SU-DHL-6 (cell line): ENCODE results near the gene ZNF710.

Experiments
- H2AFZ ChIP-seq: fragments of 200-600 bp; sonication (generic); 2 replicates; pipeline ENCODE4 v1.6.1; 2014; ENCODE audit warnings: low read depth, mild to moderate bottlenecking, moderate library complexity, mixed read lengths, antibody characterized with exemption, low read length; ENCODE audit not compliant: severe bottlenecking
- H3F3A ChIP-seq: fragments of 200-600 bp; shearing (Covaris generic); 2 replicates; pipeline ENCODE4 v1.6.0; 2016; ENCODE audit warnings: antibody characterized with exemption, mild to moderate bottlenecking; ENCODE audit not compliant: insufficient read depth
- H3K27ac ChIP-seq: fragments of 200-600 bp; sonication (generic); 2 replicates; pipeline ENCODE4 v1.5.1; 2016; ENCODE audit warnings: low read depth, mild to moderate bottlenecking, low read length, moderate library complexity, mixed read lengths
- H3K27me3 ChIP-seq: fragments of 200-600 bp; sonication (generic), shearing (Covaris generic); 2 replicates; pipeline ENCODE4 v1.6.0; 2014; ENCODE audit warnings: mild to moderate bottlenecking, low read length
- H3K36me3 ChIP-seq: fragments of 200-600 bp; sonication (generic); 2 replicates; pipeline ENCODE4 v1.6.1; 2014; ENCODE audit warnings: mild to moderate bottlenecking, low read length, mixed read lengths
- H3K4me2 ChIP-seq: fragments of 300-600, 200-600 bp; shearing (Covaris generic), sonication (generic); 2 replicates; pipeline ENCODE4 v1.6.0; 2014; ENCODE audit warnings: low read length, low read depth, mild to moderate bottlenecking; ENCODE audit not compliant: poor library complexity, severe bottlenecking
- H3K4me3 ChIP-seq: fragments of 200-600 bp; sonication (generic); 2 replicates; pipeline ENCODE4 v1.5.1; 2014; ENCODE audit warnings: antibody characterized with exemption, low read length, mild to moderate bottlenecking, mixed read lengths; ENCODE audit not compliant: insufficient read depth, poor library complexity, severe bottlenecking
- H3K79me2 ChIP-seq: fragments of 200-600 bp; sonication (generic); 2 replicates; pipeline ENCODE4 v1.6.1; 2014; ENCODE audit warnings: mild to moderate bottlenecking, low read length, moderate library complexity; ENCODE audit not compliant: insufficient read depth
- H3K9ac ChIP-seq: fragments of 200-600 bp; sonication (generic); 2 replicates; pipeline ENCODE4 v1.7.0; 2014; ENCODE audit warnings: mild to moderate bottlenecking, low read length
- H3K9me2 ChIP-seq: fragments of 200-600 bp; sonication (generic); replicated peaks from 2 replicates; pipeline ENCODE4 v1.6.1; 2014; ENCODE audit warnings: low read length; ENCODE audit not compliant: insufficient read depth
- H3K9me3 ChIP-seq: fragments of 200-600 bp; sonication (generic); 2 replicates; pipeline ENCODE4 v1.6.1; 2014; ENCODE audit warnings: low read length, mixed read lengths; ENCODE audit not compliant: insufficient read depth
- H4K20me1 ChIP-seq: fragments of 200-600 bp; sonication (generic); 2 replicates; pipeline ENCODE4 v1.6.1; 2014; ENCODE audit warnings: low read depth, mild to moderate bottlenecking, antibody characterized with exemption, low read length, moderate library complexity, mixed read lengths
- EZH2phosphoT487 ChIP-seq: fragments of 200-600 bp; sonication (generic), shearing (Covaris generic); conservative IDR thresholded peaks from 2 replicates; pipeline ENCODE4 v1.6.1; 2018; ENCODE audit warnings: mild to moderate bottlenecking, antibody characterized with exemption, low read length, moderate library complexity, mixed read lengths
- TF ChIP-seq, protein P1 (sequence below): fragments of 200-600 bp; sonication (generic); IDR thresholded peaks from one replicate; pipeline ENCODE4 v1.5.1; 2017; ENCODE audit warnings: antibody characterized with exemption, mild to moderate bottlenecking, low read length, moderate library complexity; ENCODE audit not compliant: insufficient read depth, poor library complexity, severe bottlenecking

Gene ZNF710

DNA sequence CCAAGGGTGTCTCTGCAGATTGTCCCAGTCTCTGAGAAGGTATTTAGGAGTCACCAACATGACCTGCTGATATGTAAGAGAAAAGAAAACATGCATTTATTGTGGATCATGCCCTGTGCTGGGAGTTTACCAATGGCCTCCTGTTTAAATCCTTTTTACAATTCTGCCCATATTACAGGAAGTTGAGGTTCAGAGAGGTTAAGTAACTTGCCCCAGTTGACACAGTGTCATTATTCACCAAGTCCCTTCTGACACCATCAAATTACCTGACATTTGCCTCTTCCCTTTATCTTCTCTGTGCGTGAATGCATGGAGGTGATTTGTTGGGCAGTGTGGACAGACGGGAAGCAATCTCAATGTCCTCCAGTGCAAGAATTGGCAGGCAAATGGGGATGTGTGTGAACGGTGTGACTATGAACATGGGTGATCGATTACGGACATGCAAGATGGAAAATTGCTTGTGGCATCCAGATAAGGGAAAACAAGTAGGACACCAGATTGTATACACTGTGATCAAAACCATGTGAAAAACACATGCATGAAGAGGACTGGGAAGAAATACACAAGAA is 27.3 kb downstream of the ZNF710 start:
- Histone ChIP-seq H3K27me3 (no peaks in the 10 kb centered on the region), H3F3A (no peaks in the 10 kb centered on the region), H3K4me2 (no peak overlapping the region), H3K9me2 (no peaks in the 10 kb centered on the region), H4K20me1 (no peaks in the 10 kb centered on the region), H2AFZ (no peak overlapping the region), H3K36me3 (no peaks in the 10 kb centered on the region), H3K4me3 (no peak overlapping the region), H3K27ac (no peak overlapping the region), H3K9me3 (no peaks in the 10 kb centered on the region), H3K79me2 (no peaks in the 10 kb centered on the region), H3K9ac (no peak overlapping the region)
- TF ChIP-seq, protein P1, sequence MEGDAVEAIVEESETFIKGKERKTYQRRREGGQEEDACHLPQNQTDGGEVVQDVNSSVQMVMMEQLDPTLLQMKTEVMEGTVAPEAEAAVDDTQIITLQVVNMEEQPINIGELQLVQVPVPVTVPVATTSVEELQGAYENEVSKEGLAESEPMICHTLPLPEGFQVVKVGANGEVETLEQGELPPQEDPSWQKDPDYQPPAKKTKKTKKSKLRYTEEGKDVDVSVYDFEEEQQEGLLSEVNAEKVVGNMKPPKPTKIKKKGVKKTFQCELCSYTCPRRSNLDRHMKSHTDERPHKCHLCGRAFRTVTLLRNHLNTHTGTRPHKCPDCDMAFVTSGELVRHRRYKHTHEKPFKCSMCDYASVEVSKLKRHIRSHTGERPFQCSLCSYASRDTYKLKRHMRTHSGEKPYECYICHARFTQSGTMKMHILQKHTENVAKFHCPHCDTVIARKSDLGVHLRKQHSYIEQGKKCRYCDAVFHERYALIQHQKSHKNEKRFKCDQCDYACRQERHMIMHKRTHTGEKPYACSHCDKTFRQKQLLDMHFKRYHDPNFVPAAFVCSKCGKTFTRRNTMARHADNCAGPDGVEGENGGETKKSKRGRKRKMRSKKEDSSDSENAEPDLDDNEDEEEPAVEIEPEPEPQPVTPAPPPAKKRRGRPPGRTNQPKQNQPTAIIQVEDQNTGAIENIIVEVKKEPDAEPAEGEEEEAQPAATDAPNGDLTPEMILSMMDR = no peak
- TF ChIP-seq EZH2phosphoT487 = no peak

DNA sequence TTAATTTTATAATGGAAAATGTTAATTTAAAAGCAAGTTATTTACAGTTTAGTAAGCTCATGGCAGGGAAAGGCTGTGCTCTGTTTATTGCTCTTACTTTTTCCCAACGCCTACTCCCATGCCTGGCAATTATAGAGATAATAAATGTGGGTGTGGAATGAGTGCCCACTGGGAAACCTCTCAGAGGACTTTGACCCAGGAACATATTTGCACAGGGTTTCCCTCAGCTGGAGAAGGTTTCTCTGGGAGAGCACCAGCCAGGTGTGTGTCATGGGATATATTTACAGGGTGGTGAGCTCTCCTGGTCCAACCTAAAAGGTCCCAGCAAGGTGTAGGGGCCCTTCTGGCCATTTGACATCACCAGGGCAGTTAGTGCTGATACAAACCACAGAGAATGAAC is 27.9 kb downstream of the ZNF710 start:
- Histone ChIP-seq H3K27me3 (no peaks in the 10 kb centered on the region), H3K9me2 (no peaks in the 10 kb centered on the region), H3K4me3 (no peak overlapping the region), H2AFZ (no peak overlapping the region), H3K9me3 (no peaks in the 10 kb centered on the region), H3F3A (no peaks in the 10 kb centered on the region), H4K20me1 (no peaks in the 10 kb centered on the region), H3K36me3 (no peaks in the 10 kb centered on the region), H3K4me2 (no peak overlapping the region), H3K79me2 (no peaks in the 10 kb centered on the region), H3K9ac (no peak overlapping the region), H3K27ac (no peak overlapping the region)
- TF ChIP-seq EZH2phosphoT487 = no peak
- TF ChIP-seq, protein P1 = no peak

DNA sequence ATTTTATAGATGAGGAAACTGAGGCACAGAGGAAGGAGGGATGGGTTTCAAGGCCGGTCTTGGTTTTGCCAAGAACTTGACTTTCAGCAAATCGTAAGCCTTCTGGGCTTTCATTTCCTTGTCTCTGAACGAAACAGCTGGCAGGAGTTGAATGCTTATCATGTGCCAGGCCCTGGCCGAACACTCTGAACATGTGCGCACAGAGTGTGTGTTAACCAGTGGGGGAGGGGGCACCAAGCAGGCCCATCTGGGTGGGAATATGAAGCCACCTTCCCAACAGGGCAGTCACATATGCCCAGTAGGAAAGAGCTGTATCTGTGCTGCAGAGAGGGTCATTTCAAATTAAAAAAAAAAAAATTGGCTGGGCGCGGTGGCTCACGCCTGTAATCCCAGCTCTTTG is 29.3 kb downstream of the ZNF710 start:
- Histone ChIP-seq H3K79me2 (no peaks in the 10 kb centered on the region), H4K20me1 (no peaks in the 10 kb centered on the region), H3K9me2 (no peaks in the 10 kb centered on the region), H3K27ac (no peak overlapping the region), H3K4me3 (no peak overlapping the region), H2AFZ (no peak overlapping the region), H3K36me3 (no peaks in the 10 kb centered on the region), H3K9me3 (no peaks in the 10 kb centered on the region), H3K4me2 (no peak overlapping the region), H3K27me3 (no peaks in the 10 kb centered on the region), H3K9ac (no peak overlapping the region), H3F3A (no peaks in the 10 kb centered on the region)
- TF ChIP-seq, protein P1 = no peak
- TF ChIP-seq EZH2phosphoT487 = no peak
